NOMO-1 (cell line): ENCODE results near the gene HHIPL1.
A peak's percentile ranks its signal among the peaks of the same experiment; 100 is the strongest.

Experiments
- DNase-seq, 2 experiments: peaks; one replicate each; lab custom pipeline; 2025; ENCODE audit not compliant: unreplicated experiment in 2 of 2; lab: John Stamatoyannopoulos, UW

Gene HHIPL1

GRCh38 chr14:99685596-99685995 is 40.7 kb downstream of the HHIPL1 start:
- no peak for DNase-seq

- DNase-seq, result peak in 1 of 2 experiments; percentile 1
Observed at GRCh38 chr14:99686557-99687283, 41.8 kb downstream of the HHIPL1 start.

GRCh38 chr14:99687284-99688209 is 42.6 kb downstream of the HHIPL1 start:
- no peak for DNase-seq

GRCh38 chr14:99688210-99688581 is 43.3 kb downstream of the HHIPL1 start:
- no peak for DNase-seq

DNA sequence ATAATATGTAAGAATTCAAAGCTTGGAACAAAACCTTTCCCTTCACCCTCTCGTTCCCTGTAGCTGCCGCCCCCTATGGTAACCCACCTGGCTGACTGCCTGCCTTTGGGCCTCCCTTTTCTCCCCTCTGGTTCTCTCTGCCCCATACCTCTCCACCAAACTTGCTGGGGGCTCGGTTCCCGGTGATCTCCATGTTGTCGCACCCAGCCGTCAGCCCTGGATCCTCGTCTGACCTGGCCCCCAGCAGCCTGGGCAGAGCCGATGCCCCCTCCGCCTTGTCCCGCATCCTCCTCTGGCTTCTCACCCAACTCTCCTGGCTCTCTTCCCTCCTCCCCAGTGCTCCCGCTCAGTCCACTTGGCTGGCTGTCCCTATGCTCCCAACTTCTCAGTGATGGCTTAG is 43.7 kb downstream of the HHIPL1 start:
- DNase-seq, result no peak

DNA sequence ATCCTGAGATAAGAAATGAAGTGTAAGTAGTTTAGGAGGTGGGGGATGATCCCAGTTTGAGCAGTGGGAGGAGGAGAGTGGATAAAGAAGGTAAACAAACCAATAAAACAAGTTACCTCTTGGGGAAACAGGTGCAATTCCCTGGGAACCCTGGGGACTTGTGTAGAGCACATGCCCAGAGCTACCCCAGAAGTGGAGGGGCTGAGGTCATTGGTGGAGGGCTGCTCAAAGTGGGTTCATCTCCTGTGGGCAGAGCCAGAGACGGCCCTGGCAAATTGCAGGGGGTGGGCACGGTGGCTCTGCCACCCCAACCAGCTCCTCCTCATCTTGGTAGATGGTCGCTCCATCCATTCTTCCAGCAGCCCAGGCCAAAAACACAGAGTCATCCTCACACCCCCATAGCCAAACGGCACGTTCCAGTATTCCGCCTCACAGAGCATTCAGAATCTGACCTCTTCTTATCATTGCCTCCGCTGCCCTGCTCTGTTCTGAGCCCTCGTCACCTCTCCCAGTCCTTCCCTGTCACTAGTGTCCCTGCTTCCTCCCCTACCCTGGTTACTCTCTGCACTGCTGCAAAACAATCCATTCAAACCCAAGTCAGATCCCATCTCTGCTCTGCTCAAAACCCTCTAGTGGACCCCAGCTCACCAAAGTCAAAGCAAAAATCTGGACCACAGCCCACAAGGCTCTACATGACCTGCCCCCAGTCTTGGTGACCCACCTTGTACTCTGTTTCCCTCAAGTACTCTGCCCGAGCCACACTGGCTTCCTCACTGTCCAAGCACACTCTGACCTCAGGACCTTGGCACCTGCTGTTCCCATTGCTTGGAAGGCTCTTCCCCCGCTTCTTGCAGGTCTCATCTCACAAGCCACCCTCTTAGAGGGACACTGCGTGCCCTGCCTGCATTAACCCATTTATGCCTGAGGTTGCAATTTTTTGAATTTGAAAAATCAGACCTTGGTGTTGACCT is 44.6 kb downstream of the HHIPL1 start:
- DNase-seq, result no peak

DNA sequence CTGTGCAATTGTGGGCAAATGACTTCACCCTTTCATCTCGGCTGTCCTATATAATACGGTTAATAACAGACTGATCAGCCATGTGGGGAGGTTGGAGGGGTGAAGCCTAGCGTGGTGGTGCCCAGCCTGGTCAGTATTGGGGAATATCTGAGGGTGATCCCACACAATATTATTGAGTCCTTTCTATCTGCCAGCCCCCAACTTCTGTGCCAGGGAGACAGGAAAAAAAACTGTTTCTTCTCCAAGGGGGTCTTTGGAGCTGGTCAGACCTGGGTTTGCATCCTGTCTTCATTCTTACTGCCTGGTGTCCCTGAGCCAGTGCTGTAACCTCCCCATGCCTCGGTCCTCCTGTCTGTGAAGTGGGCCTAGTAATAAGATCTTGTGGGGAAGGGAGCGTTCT is 45.7 kb downstream of the HHIPL1 start:
- DNase-seq, result no peak

GRCh38 chr14:99691111-99691885 is 46.4 kb downstream of the HHIPL1 start:
- DNase-seq, result no peak

GRCh38 chr14:99693918-99694317 is 49.0 kb downstream of the HHIPL1 start:
- no peak for DNase-seq

- DNase-seq, result no peak
Observed at GRCh38 chr14:99696929-99697328, 52.0 kb downstream of the HHIPL1 start.

GRCh38 chr14:99698236-99698635 is 53.3 kb downstream of the HHIPL1 start:
- DNase-seq, result no peak

- DNase-seq, result no peak
Observed at GRCh38 chr14:99698642-99699041, 53.7 kb downstream of the HHIPL1 start.

- DNase-seq, result no peak
Observed at GRCh38 chr14:99699085-99699760, 54.3 kb downstream of the HHIPL1 start.

DNA sequence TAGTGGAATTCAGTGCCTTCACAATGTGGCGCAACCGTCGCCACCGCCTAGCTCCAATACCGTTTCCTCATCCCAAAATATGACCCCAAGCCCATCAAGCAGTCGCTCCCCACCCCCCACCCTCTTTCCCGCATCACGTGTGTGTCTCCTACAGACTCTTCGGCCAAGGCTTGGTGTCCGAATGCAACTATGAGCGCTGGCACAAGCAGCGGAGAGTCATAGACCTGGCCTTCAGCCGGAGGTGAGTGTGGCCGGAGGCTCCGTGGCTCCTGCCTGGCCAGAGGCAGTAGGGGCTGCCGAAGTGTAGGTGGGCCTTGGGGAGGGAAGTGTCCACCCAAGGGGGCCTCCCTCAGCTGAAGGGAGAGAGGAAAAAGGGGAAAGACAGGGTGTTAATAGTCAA is 54.9 kb downstream of the HHIPL1 start:
- no peak for DNase-seq

DNA sequence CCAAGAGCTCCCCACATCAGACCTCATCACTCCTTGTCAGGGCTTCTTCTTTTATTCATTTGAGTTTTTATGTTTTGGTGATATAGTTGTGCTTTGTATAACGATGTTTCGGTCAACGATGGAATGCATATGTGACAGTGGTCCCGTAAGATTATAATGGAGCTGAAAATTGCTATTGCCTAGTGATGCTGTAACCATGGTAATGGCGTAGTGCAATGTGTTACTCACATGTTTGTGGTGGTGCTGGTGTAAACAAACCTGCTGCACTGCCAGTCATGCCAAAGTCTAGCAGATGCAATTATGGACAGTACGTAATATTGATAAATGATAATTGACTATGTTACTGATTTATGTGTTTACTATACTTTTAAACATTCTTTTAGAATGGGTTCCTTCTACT is 55.5 kb downstream of the HHIPL1 start:
- DNase-seq, result no peak

- DNase-seq, result no peak
Observed at GRCh38 chr14:99701260-99701659, 56.3 kb downstream of the HHIPL1 start.

GRCh38 chr14:99702115-99702514 is 57.2 kb downstream of the HHIPL1 start:
- no peak for DNase-seq

DNA sequence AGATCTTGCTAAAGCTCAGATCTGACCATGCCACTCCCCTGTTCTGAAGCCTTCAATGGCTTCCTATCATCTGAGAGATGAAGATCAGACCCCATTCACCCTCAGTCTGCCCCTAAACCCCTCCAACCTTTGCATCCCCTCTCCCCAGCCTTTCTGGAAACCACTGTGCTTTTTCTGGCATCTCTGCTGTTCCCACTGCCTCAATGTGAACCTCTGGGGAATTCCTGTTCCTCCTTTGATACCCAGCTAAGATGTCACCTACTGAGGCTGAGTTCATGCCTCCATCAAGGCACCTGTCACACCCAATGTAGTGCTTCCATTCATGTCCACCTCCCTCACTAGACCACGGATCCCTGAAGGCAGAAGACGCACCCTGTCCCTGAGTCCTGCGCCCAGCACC is 58.5 kb downstream of the HHIPL1 start:
- DNase-seq, result no peak

GRCh38 chr14:99704037-99704436 is 59.1 kb downstream of the HHIPL1 start:
- DNase-seq, result no peak
